Activated naive CD4-positive, alpha-beta T cell (primary cell): ENCODE data around the gene PARP16.
A peak's percentile ranks its signal among the peaks of the same experiment; 100 is the strongest.

ENCODE experiments used
- DNase-seq, 4 experiments: peaks; one replicate each; lab custom pipeline; 2025; lab: John Stamatoyannopoulos, UW

The PARP16 gene

GRCh38 chr15:65311760-65312159 is 25.1 kb upstream of the PARP16 start:
- no peak for DNase-seq

DNA sequence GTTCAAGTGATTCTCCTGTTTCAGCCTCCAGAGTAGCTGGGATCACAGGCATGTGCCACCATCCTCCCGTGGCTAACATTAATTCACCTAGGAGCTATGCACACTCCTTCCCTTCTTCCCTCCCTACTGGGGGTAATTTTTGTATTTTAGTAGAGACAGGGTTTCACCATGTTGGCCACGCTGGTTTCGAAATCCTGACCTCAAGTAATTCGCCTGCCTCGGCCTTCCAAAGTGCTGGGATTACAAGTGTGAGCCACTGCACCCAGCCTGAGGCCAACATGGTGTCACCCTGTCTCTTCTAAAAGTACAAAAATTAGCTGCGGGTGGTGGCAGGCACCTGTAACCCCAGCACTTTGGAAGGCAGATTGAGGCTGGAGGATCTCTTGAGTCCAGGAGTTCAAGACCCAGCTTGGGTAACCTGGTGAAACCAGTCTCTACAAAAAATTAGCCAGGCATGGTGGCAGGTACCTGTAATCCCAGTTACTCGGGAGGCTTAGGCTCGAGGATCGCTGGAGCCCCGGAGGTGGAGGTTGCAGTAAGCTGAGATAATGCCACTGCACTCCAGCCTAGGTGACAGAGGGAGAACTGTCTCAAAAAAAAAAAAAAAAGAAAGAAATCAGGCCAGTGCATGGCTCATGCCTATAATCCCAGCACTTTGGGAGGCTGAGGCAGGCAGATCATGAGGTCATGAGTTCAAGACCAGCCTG is 23.9 kb upstream of the PARP16 start:
- no peak for DNase-seq

DNA sequence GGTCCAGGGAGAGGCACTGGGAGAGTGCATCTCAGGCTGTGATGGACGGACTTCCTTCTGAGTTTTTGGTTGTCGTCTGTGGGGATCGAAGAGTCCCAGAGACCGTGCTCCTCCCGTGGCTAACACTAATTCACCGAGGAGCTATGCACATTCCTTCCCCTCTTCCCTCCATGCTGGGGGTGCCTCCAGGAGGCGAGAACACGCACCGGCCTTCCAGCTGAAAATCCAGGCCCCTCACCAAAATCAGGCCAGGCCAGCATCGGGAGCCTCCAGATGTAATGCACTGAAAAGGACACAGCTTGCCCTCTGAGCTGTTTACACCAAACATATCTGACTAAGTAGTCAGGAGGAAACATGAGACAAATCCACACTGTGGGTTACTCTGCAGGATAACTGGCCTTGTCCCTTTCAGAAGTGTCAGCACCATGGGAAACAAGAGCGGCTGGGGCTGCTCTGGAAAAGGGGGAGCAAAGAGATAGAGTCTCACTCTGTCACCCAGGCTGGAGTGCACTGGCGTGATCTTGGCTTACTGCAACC is 23.3 kb upstream of the PARP16 start:
- no peak for DNase-seq

DNA sequence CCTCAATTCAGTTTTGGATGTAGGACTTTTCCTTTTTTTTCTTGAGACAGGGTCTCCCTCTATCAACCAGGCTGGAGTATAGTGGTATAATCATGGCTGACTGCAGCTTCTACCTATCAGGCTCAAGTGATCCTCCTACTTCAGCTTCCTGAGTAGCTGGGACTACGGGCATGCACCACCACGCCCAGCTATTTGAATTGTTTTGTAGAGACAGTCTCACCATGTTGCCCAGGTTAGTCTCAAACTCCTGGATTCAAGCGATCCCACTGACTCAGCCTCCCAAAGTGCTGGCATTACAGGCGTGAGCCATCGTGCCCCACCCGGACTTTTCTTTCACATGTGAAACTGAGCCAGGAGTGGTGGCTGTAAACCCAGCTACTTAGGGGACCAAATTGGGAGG is 21.3 kb upstream of the PARP16 start:
- DNase-seq, result no peak

- DNase-seq, result no peak
These were observed 19.9 kb upstream of the PARP16 start for GRCh38 chr15:65306551-65306950.

DNA sequence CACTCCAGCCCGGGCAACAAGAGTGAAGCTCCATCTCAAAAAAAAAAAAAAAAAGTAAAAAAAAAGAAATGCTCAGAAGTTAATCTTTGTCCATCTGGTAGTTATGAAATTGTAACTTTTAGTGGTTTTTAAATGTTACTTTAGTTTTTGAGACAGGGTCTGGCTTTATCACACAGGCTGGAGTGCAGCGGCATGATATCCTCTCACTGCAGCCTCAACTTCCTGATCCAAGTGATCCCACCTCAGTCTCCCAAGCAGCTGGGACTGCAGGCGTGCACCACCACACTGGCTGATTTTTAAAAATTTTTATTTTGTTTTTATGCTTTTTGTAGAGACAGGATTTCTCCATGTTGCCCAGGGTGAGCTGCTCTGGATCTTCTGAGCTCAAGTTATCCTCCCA is 19.1 kb upstream of the PARP16 start:
- no peak for DNase-seq

GRCh38 chr15:65305150-65305758 is 18.6 kb upstream of the PARP16 start:
- no peak for DNase-seq

- DNase-seq, result peak; percentile 40 to 72 (median 54)
These were observed 17.9 kb upstream of the PARP16 start, which contains the start of gene RNU5B-1 for GRCh38 chr15:65304381-65305149. RNU5B-1 (plus strand) TSS chr15:65304677.

GRCh38 chr15:65303687-65304380 is 17.2 kb upstream of the PARP16 start:
- no peak for DNase-seq

DNA sequence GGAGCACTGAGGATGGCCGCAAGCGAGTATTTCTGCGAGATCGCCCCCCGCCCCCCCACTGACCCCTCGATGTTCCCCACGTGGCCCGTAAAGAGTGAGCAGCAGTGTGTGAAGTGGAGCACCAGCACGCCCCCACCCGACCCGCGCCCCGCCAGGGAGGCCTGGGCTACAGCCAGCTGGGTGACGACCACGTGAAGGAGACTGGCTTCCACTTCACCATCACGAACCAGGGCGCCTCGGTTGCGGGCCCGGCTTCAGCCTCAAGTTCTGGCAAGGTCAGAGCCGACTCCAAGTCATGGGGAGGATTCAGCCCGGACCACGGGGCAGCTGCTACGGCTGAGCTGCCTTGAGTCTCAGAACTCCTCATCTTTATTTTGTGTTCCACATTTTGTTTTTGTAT is 15.4 kb upstream of the PARP16 start:
- no peak for DNase-seq

DNA sequence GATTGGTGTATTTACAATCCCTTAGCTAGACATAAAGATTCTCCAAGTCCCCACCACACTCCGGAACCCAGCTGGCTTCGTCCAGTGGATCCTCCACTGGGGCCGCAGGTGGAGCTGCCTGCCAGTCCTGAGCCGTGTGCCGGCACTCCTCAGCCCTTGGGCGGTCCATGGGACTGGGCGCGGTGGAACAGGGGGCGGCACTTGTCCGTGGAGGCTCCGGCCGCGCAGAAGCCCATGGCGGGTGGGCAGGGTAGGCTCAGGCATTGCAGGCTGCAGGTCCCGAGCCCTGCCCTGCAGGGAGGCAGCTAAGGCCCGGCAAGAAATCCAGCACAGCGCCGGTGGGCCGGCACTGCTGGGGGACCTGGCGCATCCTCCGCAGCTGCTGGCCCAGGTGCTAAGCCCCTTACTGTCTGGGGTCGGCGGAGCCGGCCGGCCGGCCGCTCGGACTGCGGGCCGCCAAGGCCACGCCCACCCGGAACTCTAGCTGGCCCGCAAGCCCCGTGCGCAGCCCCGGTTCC is 14.3 kb upstream of the PARP16 start:
- DNase-seq, result no peak

- no peak for DNase-seq
These were observed 12.0 kb upstream of the PARP16 start for GRCh38 chr15:65298731-65299130.

- no peak for DNase-seq
These were observed 6.3 kb upstream of the PARP16 start for GRCh38 chr15:65292938-65293518.

DNA sequence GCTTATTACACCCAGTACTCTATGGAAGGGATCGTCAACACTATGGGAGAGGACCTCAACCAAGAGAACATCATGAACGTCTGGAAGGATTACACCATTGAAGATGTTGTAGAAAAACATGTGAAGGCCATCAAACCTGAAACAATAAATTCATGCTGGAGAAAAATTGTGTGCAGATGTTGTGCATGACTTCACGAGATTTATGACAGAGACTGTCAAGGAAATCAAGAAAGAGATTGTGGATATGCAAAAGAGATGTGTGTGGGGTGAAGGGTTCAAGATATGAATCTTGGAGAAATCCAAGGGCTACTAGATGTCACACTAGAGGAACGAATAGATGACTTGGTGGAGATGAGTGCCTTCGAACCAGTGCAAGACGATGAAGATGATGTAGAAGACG is 3.5 kb upstream of the PARP16 start:
- no peak for DNase-seq

DNA sequence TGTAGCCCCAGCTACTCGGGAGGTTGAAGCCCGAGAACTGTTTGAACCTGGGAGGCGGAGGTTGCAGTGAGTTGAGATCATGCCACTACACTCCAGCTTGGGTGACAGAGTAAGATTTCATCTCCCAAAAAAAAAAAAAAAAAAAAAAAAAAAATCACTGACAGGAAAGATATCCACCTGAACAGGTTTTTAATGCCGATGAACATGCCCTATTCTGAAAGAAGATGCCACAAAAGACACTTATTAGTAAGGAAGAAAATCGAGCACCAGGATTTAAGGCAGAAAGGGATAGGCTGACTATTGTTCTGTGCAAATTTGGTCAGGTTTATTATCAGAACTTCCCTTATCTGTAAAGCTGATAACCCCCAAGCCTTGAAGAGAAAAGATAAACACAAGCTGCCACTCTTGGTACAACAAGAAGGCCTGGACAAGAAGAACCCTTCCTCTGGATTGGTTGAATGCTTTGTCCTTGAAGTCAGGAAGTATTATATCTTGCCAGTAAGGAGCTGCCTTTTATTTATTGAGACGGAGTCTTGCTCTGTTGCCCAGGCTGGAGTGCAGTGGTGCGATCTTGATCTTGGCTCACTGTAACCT is 2.7 kb upstream of the PARP16 start:
- DNase-seq, result no peak

GRCh38 chr15:65287520-65287855 is 805 bp upstream of the PARP16 start:
- no peak for DNase-seq

- peak in 1 of 4 experiments; percentile 19 for DNase-seq
These were observed 497 bp downstream of the PARP16 start for GRCh38 chr15:65286069-65286703.

DNA sequence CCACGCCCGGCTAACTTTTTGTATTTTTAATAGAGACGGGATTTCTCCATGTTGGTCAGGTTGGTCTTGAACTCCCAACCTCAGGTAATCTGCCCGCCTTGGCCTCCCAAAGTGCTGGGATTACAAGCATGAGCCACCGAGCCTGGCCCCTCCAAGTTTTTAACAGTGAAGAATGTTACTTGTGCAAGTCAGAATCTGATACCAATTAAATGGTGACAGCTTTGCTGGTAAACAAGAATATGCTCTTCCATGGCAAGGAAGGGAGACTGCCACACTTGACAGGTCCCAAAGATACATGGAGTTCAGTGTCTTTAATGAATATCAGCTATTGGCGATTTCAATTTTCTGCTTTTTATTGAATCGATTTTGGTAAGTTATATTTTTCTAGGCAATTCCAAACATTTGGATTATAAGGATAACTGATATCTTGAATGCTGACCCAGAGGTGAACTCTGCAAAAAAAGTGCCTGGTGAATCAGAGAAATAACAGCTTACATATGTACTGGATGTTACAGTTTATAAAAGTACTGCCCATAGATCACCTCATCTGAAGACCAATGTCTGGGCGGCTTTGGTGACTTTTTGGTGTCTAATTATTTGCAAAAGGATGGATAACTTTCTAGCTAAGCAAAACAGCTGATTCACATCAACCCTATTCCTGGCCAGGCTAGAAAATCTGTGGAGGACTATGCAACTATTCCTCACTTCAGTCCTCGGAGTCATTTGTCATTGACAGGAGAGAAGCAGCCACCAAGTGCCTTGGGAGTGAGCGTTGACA is 1.2 kb downstream of the PARP16 start:
- no peak for DNase-seq

- DNase-seq, result no peak
These were observed 8.2 kb downstream of the PARP16 start for GRCh38 chr15:65278480-65278879.

DNA sequence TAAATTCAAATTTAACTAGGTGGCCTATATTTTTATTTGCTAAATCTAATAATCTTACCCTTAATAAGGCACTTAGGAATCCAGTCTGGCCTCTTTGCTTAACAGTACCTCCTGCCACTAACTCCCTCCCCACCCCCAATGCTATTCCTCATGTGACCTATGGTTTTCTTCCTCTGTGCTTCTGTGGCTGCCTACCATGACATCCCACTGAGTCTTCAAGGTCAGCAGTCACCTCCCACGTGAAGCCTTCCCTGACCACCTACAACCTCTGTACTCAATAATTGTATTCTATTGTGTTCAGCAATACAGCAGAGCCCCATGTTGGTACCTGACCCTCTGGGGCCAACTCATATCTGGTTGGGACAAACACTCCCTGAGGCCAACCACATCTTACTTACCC is 9.7 kb downstream of the PARP16 start:
- no peak for DNase-seq
